Suprapubic skin (tissue), 4 donors: ENCODE data around the gene NDUFAF2. TPM values are rescaled to one million over a fixed set of nuclear protein-coding genes. Genes with fewer than 3 reads are reported as not detected.

Experiments used
- DNase-seq, 2 donors: peaks; one replicate each; pipeline ENCODE4 v3.0.0-alpha.2; 2019; ENCODE audit warnings: low spot score in 2 of 2
- H3K27ac ChIP-seq: fragments of 200-600 bp; sonication (generic); one replicate; pipeline ENCODE4 v1.5.1; 2019
- H3K27me3 ChIP-seq: fragments of 200-600 bp; sonication (generic); one replicate; pipeline ENCODE4 v1.5.1; 2019
- H3K36me3 ChIP-seq: fragments of 200-600 bp; sonication (generic); one replicate; pipeline ENCODE4 v1.5.1; 2019
- H3K4me1 ChIP-seq: fragments of 200-600 bp; sonication (generic); one replicate; pipeline ENCODE4 v1.5.1; 2019
- H3K4me3 ChIP-seq: fragments of 200-600 bp; sonication (generic); one replicate; pipeline ENCODE4 v1.5.1; 2019; ENCODE audit warnings: mild to moderate bottlenecking
- H3K9me3 ChIP-seq: fragments of 200-600 bp; sonication (generic); one replicate; pipeline ENCODE4 v1.5.1; 2019
- CTCF ChIP-seq, 2 donors: fragments of 200-600 bp in 1 of 2; fragments of 450-650 bp in 1 of 2; sonication (generic) in 1 of 2; IDR thresholded peaks; one replicate each; pipeline ENCODE4 v1.5.1; 2016 to 2019; ENCODE audit warnings: antibody characterized with exemption in 2 of 2, mild to moderate bottlenecking in 1 of 2, moderate library complexity in 1 of 2
- EP300 ChIP-seq: sonication (generic); formaldehyde crosslinking; IDR thresholded peaks from one replicate; pipeline ENCODE4 v1.6.1; 2017; ENCODE audit warnings: antibody characterized with exemption
- POLR2A ChIP-seq, 2 donors: fragments of 450-650 bp; IDR thresholded peaks; one replicate each; pipeline ENCODE4 v1.6.1; 2017; ENCODE audit warnings: antibody characterized with exemption in 2 of 2, mild to moderate bottlenecking in 2 of 2, moderate library complexity in 2 of 2
- POLR2AphosphoS5 ChIP-seq, 3 donors: sonication (generic); formaldehyde crosslinking; IDR thresholded peaks; one replicate each; pipeline ENCODE4 v1.6.1; 2017; ENCODE audit warnings: antibody characterized with exemption in 3 of 3
- WGBS: methylation state at CpG from one replicate; pipeline ENCODE4 v1.1.5; 2018; 5-methylcytosine and 5-hydroxymethylcytosine counted together
- total RNA-seq, 4 donors: library from RNA; depleted of rRNA; stranded (reverse); fragments of >200 nt; gene quantifications; one replicate each; pipeline ENCODE4 v1.1.0, GENCODE V29; 2016

The NDUFAF2 gene
- total RNA-seq, 4 donors from 2014 or later = 15.6 to 20.4 (median 17.5) TPM

GRCh38 chr5:61202213-61202612 lies 257.2 kb downstream of the NDUFAF2 start:
- Histone ChIP-seq H3K4me3 (no peak overlapping the region), H3K36me3 (no peaks in the 10 kb centered on the region), H3K4me1 (no peaks in the 10 kb centered on the region), H3K9me3 (peaks cover 9% of the 10 kb centered on the region), H3K27me3 (no peaks in the 10 kb centered on the region), H3K27ac (no peak overlapping the region)
- DNase-seq = no peak
- no peak for TF ChIP-seq POLR2A (IDR thresholded peaks at IDR 0.05)
- TF ChIP-seq CTCF (IDR thresholded peaks at IDR 0.05) = no peak
- no peak for TF ChIP-seq EP300
- TF ChIP-seq POLR2AphosphoS5 (IDR thresholded peaks at IDR 0.05) = no peak
- WGBS = 85% methylated on average over 2 of the region's 2 CpGs

Other genes with a start within 250 kb of the NDUFAF2 start
- gene DEPDC1B, start 245.0 kb upstream of the NDUFAF2 start, total RNA-seq = 1 to 10 TPM; 4.8 to 5.8 (median 5.2) TPM
- 10 to 100 TPM; 16.6 to 57.6 (median 40.4) TPM for gene ELOVL7, start 100.9 kb upstream of the NDUFAF2 start, total RNA-seq
- gene ERCC8, start 135 bp upstream of the NDUFAF2 start, total RNA-seq = 10 to 100 TPM in 3 of 4 donors, 1 to 10 TPM in 1; 6.7 to 14.9 (median 11.9) TPM
- 10 to 100 TPM; 30.4 to 47.9 (median 44.4) TPM for gene SMIM15, start 217.3 kb downstream of the NDUFAF2 start, total RNA-seq